OCI-LY7 (cell line): ENCODE data around the gene ORC4.

ENCODE experiments used
- EZH2phosphoT487 ChIP-seq: fragments of 200-600 bp; sonication (generic); IDR thresholded peaks from 2 replicates; pipeline ENCODE4 v1.6.1; 2018; ENCODE audit warnings: low read depth, borderline replicate concordance, mild to moderate bottlenecking, mixed run types, antibody characterized with exemption, low read length, moderate library complexity, mixed read lengths
- TF ChIP-seq, protein P1 (sequence below): fragments of 200-600 bp; sonication (generic); conservative IDR thresholded peaks from 2 replicates; pipeline ENCODE4 v1.5.1; 2014; ENCODE audit warnings: mild to moderate bottlenecking, antibody characterized with exemption, low read length, moderate library complexity, mixed read lengths

- TF ChIP-seq, protein P1, sequence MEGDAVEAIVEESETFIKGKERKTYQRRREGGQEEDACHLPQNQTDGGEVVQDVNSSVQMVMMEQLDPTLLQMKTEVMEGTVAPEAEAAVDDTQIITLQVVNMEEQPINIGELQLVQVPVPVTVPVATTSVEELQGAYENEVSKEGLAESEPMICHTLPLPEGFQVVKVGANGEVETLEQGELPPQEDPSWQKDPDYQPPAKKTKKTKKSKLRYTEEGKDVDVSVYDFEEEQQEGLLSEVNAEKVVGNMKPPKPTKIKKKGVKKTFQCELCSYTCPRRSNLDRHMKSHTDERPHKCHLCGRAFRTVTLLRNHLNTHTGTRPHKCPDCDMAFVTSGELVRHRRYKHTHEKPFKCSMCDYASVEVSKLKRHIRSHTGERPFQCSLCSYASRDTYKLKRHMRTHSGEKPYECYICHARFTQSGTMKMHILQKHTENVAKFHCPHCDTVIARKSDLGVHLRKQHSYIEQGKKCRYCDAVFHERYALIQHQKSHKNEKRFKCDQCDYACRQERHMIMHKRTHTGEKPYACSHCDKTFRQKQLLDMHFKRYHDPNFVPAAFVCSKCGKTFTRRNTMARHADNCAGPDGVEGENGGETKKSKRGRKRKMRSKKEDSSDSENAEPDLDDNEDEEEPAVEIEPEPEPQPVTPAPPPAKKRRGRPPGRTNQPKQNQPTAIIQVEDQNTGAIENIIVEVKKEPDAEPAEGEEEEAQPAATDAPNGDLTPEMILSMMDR, result no peak
- TF ChIP-seq EZH2phosphoT487, result no peak
These were observed 103.4 kb downstream of the ORC4 start for GRCh38 chr2:147917161-147917560.
